ENCODE measurements around the gene ZNF800. TPM values are rescaled to one million over a fixed set of nuclear protein-coding genes. Genes with fewer than 3 reads are reported as not detected.

Gene ZNF800
- total and polyA plus RNA-seq, 2 of the 8 experiments (the other 6 are each of a cell fraction or from before 2014, with no cell fraction given) = 1.0 to 6.5 TPM

GRCh38 chr7:127393368-127394058 lies 1.0 kb upstream of the ZNF800 start (continued):
- TF ChIP-seq, protein P1, sequence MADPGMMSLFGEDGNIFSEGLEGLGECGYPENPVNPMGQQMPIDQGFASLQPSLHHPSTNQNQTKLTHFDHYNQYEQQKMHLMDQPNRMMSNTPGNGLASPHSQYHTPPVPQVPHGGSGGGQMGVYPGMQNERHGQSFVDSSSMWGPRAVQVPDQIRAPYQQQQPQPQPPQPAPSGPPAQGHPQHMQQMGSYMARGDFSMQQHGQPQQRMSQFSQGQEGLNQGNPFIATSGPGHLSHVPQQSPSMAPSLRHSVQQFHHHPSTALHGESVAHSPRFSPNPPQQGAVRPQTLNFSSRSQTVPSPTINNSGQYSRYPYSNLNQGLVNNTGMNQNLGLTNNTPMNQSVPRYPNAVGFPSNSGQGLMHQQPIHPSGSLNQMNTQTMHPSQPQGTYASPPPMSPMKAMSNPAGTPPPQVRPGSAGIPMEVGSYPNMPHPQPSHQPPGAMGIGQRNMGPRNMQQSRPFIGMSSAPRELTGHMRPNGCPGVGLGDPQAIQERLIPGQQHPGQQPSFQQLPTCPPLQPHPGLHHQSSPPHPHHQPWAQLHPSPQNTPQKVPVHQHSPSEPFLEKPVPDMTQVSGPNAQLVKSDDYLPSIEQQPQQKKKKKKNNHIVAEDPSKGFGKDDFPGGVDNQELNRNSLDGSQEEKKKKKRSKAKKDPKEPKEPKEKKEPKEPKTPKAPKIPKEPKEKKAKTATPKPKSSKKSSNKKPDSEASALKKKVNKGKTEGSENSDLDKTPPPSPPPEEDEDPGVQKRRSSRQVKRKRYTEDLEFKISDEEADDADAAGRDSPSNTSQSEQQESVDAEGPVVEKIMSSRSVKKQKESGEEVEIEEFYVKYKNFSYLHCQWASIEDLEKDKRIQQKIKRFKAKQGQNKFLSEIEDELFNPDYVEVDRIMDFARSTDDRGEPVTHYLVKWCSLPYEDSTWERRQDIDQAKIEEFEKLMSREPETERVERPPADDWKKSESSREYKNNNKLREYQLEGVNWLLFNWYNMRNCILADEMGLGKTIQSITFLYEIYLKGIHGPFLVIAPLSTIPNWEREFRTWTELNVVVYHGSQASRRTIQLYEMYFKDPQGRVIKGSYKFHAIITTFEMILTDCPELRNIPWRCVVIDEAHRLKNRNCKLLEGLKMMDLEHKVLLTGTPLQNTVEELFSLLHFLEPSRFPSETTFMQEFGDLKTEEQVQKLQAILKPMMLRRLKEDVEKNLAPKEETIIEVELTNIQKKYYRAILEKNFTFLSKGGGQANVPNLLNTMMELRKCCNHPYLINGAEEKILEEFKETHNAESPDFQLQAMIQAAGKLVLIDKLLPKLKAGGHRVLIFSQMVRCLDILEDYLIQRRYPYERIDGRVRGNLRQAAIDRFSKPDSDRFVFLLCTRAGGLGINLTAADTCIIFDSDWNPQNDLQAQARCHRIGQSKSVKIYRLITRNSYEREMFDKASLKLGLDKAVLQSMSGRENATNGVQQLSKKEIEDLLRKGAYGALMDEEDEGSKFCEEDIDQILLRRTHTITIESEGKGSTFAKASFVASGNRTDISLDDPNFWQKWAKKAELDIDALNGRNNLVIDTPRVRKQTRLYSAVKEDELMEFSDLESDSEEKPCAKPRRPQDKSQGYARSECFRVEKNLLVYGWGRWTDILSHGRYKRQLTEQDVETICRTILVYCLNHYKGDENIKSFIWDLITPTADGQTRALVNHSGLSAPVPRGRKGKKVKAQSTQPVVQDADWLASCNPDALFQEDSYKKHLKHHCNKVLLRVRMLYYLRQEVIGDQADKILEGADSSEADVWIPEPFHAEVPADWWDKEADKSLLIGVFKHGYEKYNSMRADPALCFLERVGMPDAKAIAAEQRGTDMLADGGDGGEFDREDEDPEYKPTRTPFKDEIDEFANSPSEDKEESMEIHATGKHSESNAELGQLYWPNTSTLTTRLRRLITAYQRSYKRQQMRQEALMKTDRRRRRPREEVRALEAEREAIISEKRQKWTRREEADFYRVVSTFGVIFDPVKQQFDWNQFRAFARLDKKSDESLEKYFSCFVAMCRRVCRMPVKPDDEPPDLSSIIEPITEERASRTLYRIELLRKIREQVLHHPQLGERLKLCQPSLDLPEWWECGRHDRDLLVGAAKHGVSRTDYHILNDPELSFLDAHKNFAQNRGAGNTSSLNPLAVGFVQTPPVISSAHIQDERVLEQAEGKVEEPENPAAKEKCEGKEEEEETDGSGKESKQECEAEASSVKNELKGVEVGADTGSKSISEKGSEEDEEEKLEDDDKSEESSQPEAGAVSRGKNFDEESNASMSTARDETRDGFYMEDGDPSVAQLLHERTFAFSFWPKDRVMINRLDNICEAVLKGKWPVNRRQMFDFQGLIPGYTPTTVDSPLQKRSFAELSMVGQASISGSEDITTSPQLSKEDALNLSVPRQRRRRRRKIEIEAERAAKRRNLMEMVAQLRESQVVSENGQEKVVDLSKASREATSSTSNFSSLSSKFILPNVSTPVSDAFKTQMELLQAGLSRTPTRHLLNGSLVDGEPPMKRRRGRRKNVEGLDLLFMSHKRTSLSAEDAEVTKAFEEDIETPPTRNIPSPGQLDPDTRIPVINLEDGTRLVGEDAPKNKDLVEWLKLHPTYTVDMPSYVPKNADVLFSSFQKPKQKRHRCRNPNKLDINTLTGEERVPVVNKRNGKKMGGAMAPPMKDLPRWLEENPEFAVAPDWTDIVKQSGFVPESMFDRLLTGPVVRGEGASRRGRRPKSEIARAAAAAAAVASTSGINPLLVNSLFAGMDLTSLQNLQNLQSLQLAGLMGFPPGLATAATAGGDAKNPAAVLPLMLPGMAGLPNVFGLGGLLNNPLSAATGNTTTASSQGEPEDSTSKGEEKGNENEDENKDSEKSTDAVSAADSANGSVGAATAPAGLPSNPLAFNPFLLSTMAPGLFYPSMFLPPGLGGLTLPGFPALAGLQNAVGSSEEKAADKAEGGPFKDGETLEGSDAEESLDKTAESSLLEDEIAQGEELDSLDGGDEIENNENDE (IDR thresholded peaks at IDR 0.05; ENCODE audit: insufficient replicate concordance, low read length) = no peak
- TF ChIP-seq SP1 (IDR thresholded peaks at IDR 0.05; ENCODE audit: low read depth, low read length) (no peak), EP300 (IDR thresholded peaks at IDR 0.05; ENCODE audit: borderline replicate concordance in 1 of 2, low read depth in 2 of 2, low read length in 2 of 2) (no peak), RFX5 (IDR thresholded peaks at IDR 0.05; ENCODE audit: borderline replicate concordance, low read depth, low read length) (no peak), RBBP5 (IDR thresholded peaks at IDR 0.05; ENCODE audit: borderline replicate concordance, low read depth, low read length) (no peak), HDAC2 (IDR thresholded peaks at IDR 0.05; ENCODE audit: borderline replicate concordance in 1 of 2, low read depth in 2 of 2, low read length in 2 of 2) (no peak)
- TF ChIP-seq, protein P2, sequence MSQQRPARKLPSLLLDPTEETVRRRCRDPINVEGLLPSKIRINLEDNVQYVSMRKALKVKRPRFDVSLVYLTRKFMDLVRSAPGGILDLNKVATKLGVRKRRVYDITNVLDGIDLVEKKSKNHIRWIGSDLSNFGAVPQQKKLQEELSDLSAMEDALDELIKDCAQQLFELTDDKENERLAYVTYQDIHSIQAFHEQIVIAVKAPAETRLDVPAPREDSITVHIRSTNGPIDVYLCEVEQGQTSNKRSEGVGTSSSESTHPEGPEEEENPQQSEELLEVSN (IDR thresholded peaks at IDR 0.05) = no peak; the same call in none of the 2 replicates
